Thyroid gland (tissue), 4 donors: ENCODE measurements around the gene MTFR2.

Source experiments
- POLR2A ChIP-seq, 2 donors: fragments of 450-650 bp; IDR thresholded peaks; one replicate each; pipeline ENCODE4 v1.6.1; 2017; ENCODE audit warnings: antibody characterized with exemption in 2 of 2, mild to moderate bottlenecking in 2 of 2, moderate library complexity in 1 of 2
- TF ChIP-seq, protein P1 (sequence below), 6 experiments: fragments of 200-600 bp in 3 of 6; fragments of 450-650 bp in 3 of 6; sonication (generic) in 3 of 6; IDR thresholded peaks; one replicate each; pipeline ENCODE4 v1.5.1; 2016 to 2019; ENCODE audit warnings: antibody characterized with exemption in 6 of 6, mild to moderate bottlenecking in 2 of 6, inconsistent platforms in 1 of 6, moderate library complexity in 1 of 6

DNA sequence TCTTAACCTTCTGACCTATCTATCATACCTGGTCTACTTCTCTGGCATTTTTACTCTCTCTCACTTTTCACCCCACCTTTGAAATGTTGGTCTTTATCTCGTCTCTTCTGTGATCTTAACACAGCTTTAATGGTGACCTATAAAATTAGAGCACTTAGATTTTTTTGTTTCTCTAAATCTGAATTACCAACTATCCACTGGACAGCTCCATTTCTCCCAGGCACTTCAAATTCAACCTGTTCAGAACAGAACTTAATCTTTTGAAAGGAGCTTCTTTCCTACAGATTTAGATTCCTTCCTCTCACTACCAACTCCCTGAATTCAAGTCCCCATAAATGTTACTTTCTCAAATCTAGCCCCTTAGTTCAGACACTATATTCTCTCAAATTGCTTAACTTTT lies 15.0 kb upstream of the MTFR2 start:
- TF ChIP-seq POLR2A (IDR thresholded peaks at IDR 0.05), result no peak
- TF ChIP-seq, protein P1, sequence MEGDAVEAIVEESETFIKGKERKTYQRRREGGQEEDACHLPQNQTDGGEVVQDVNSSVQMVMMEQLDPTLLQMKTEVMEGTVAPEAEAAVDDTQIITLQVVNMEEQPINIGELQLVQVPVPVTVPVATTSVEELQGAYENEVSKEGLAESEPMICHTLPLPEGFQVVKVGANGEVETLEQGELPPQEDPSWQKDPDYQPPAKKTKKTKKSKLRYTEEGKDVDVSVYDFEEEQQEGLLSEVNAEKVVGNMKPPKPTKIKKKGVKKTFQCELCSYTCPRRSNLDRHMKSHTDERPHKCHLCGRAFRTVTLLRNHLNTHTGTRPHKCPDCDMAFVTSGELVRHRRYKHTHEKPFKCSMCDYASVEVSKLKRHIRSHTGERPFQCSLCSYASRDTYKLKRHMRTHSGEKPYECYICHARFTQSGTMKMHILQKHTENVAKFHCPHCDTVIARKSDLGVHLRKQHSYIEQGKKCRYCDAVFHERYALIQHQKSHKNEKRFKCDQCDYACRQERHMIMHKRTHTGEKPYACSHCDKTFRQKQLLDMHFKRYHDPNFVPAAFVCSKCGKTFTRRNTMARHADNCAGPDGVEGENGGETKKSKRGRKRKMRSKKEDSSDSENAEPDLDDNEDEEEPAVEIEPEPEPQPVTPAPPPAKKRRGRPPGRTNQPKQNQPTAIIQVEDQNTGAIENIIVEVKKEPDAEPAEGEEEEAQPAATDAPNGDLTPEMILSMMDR (IDR thresholded peaks at IDR 0.05), result no peak
